Suppressor macrophage treated with lipopolysaccharide for 1 hour (primary cell): Measurements from ENCODE around the gene SIRT4.
"Not testable (repeated sequence)": the region's sequence is repeated elsewhere in the genome, so short reads cannot be mapped to it uniquely, and the experiment has no call there.

Experiments
- DNase-seq, 3 donors: peaks; one replicate each; pipeline ENCODE4 v3.0.0-alpha.2; 2020 to 2022

The SIRT4 gene

DNA sequence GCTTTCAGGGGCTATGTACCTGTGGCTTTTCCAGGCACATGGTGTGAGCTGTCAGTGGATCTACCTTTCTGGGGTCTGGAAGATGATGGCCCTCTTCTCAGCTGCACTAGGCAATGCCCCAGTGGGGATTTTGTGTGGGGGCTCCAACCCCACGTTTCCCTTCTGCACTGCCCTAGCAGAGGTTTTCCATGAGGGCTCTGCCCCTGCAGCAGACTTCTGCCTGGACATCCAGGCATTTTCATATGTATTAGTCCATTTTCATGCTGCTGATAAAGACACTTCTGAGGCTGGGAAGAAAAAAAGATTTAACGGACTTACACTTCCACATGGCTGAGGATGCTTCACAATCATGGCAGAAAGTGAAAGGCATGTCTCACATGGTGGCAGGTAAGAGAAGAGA is 34.3 kb downstream of the SIRT4 start:
- DNase-seq, result not testable (repeated sequence)

GRCh38 chr12:120337730-120338129 is 35.6 kb downstream of the SIRT4 start:
- no peak for DNase-seq

DNA sequence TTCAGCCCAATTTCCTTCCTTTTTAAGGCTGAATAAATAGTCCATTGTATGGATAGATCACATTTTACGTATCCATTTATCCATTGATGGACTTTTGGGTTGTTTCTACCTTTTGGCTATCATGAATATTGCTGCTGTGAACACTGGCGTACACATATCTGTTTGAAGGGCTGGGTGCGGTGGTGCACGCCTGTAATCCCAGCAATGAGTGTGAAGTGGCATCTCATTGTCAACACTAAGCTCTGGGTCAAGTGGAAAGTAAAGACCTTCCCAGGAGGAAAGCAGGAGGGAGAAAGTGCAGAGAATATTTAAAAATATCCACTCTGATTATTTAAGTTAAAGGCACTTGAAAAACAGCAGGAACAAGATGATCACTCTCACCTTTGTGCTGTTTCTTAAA is 37.1 kb downstream of the SIRT4 start:
- DNase-seq, result no peak

GRCh38 chr12:120342175-120343038 is 40.3 kb downstream of the SIRT4 start:
- DNase-seq, result no peak

DNA sequence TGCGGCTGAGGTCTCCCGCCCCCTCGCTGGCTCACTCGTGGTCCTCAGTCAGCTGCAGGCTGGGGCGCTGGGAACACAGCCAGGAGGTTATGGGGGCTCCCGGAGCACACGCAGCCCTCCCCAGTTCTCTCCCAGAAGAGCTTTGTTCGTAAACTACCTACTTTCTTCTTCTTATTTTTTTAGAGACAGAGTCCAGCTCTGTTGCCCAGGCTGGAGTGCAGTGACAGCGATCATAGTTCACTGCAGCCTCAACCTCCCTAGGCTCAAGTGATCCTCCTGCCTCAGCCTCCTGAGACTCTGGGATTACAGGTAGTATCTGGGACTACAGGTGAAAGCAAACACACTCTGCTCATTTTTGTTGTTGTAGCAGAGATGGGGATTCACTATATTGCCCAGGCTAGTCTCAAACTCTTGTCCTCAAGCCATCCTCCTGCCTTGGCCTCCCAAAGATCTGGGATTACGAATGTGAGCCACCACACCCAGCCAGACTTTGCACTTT is 41.0 kb downstream of the SIRT4 start:
- no peak for DNase-seq

- DNase-seq, result no peak
These were observed 41.6 kb downstream of the SIRT4 start for GRCh38 chr12:120343692-120344091.

- no peak for DNase-seq
These were observed 43.9 kb downstream of the SIRT4 start for GRCh38 chr12:120346031-120346430.

DNA sequence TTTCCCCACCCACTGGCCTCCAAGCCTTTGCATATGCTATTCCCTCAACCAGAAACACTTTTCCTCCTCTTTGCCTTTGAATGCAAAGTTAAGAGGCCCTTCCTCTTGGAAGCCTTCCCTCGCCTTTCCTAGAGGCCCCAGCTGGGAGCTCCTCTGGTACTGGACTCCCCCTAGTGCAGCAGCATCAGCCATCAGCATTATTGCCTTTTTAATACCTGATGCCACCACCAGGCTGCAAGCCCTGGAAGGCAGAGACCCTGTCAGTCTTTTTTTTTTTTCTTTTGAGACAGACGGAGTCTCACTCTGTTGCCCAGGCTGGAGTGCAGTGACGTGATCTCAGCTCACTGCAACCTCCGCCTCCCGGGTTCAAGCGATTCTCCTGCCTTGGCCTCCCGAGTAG is 44.6 kb downstream of the SIRT4 start:
- no peak for DNase-seq

DNA sequence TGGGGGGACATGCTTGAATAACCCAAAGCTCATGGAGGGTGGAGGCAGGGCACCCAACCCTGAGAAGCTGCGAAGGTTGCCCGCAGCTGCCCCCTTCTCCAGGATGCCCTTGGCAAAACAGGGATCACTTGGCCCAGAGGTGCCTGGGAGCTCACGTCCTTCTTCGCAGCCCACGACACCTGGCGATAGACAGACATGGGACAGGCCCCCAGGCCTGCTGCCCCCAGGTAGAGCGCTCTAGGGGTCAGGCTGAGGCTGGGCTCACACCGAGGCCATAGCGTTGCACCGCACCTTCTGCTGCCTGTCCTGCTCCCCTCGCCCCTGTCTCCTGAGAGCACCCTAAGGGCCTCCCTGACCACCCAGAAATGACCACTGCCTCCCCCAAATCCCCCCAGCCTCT is 45.6 kb downstream of the SIRT4 start:
- no peak for DNase-seq

DNA sequence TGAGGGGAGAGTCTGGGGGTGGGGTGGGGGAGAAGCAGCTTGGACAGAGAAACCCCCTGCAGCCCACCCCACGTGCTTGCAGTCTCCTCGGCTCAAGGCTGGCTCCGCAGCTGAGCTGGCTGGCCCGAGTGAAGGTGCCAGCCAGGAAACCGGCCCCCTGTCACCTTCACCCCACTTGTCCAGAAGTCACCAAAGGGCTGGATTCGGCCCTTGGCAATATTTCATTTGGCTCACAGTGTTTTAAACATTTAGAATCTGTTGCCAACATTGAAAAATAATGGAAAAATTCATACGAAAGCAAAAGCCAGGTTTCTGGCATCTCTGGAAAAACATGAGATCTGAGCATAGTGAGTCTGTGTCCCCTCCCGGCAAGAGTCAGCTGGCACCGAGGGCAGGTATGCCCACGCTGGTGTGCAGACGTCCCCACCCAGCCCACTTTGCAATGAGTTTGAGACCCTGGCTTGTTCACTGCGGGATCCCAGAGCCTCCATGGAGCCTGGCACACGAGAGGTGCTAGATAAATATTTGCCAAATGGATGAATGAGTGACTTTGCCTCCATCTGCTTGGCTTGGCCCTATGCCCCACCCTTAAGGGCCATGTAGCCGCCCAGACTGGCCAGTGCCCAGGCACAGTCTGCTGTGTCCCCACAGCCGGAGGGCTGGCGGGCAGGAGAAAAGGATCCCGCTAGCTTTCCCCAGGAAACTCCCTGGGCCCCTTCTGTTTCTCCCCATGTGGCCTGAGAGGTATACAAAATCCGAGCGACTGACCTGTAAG is 48.6 kb downstream of the SIRT4 start:
- DNase-seq, result no peak

DNA sequence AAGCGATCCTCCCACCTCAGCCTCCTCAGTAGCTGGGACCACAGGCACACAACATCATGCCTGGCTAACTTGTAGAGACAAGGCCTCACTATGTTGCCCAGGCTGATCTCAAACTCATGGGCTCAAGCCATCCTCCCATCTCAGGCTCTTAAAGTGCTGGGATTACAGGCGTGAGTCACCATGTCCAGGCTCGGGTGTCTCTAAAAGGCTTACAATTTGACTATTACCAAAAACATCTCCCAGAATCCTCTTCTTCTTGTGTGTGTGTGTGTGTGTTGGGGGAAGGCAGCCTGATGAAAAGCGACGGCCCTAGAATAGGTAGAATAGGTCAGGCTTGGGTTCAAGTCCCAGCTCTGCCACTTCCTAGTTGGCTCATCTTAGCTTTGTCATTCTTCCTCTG is 50.0 kb downstream of the SIRT4 start:
- DNase-seq, result no peak

- DNase-seq, result no peak
These were observed 51.0 kb downstream of the SIRT4 start for GRCh38 chr12:120353136-120353535.

DNA sequence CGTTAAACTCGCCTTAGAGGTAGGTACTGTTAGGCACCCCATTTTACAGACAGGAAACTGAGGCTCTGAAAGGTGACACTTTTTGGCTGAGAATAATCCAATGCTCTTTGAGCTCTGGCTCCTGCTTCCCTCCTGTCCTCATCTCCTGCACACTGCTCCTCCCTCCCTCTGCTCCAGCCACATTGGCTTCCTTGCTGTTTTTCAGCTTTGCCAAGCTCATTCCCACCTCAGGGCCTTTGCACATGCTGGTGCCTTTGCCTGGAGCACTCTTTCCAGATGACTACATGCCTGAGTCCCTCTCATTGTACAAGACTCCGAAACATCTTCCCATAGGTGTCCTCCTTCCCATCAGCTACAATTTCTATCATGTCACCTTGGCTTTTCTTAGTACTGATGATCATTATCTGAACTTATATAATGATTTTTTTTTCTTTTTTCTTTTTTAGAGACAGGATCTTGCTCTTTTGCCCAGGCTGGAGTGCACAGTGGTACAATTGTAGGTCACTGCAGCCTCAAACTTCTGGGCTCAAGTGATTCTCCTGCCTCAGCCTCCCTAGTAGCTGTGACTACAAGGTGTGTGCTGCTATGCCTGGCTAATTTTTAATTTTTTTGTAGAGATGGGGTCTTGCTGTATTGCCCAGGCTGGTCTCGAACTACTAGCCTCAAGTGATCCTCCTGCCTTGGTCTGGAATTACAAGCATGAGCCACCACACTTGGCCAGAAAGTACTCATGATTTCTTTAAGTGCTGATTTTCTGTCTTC is 51.6 kb downstream of the SIRT4 start:
- DNase-seq, result no peak

- DNase-seq, result peak; percentile 72 to 86 (median 79)
These were observed 54.5 kb downstream of the SIRT4 start for GRCh38 chr12:120356567-120357030.

DNA sequence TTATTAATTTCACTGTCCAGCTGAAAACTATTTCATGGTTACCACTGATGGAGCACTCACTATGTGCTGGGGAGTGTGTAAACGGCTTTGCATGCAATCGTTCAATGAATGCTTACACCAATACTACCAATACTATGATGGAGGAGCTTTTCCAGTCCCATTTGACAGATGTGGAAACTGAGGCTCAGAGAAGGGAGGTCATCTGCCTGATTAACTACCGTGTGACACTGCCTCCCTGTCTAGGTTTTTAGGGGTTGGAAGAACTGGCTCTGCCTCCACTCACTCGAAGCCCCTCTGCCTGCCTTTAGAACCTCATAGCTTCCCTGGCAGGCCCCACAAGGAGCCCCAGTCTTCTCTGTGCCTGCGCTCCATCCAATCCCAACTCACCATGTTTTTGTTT is 55.0 kb downstream of the SIRT4 start:
- DNase-seq, result no peak

DNA sequence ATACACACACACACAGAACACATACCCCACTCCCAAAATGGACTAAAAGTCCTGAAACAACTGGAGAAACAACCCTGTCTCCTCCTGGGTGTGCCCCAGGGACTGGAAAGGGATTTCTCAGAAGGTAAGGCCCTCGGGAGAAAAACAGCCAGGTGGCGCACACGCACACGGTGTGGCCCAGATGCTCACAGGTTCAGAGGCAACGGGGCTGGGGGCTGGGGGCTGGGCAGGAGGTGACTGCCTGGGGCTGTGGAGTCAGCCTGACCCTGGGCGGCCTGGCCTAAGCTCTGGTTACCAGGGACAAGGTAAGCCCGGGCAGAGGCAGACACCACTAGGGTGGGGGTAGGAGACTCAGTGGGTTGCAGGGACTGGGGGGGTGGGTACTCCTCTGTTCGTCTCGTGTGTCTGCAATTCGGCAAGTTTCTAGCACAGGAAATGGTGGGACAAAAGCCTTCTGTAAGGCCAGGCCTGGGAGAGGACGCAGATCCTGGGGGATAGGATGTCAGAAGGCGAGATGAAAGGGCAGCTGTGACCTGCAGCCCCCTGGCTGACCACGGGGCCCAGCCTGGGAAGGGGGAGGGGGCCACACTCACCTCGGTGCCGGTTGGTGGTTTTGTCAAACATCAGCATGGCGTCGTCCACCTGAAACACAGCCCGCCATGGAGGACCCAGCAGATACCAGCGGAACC is 56.4 kb downstream of the SIRT4 start:
- no peak for DNase-seq

DNA sequence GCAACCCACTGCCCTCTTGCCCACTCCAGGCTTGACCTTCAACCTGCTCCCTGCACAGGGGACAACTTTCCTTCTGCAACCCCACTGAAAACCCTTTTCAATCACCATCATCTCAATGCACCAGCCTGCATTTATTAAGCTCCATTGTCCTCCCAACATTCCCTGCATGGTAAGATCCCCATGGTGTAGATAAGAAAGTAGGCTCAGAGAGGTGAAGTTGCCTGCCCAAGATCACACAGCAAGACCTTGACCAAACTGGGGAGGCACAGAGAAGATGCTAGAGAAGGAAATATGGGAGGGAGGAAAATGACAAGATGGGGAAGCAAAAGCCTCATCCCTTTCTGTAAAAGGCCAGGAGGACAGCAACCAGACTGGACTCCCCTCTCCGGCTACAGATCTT is 57.0 kb downstream of the SIRT4 start:
- DNase-seq, result no peak

DNA sequence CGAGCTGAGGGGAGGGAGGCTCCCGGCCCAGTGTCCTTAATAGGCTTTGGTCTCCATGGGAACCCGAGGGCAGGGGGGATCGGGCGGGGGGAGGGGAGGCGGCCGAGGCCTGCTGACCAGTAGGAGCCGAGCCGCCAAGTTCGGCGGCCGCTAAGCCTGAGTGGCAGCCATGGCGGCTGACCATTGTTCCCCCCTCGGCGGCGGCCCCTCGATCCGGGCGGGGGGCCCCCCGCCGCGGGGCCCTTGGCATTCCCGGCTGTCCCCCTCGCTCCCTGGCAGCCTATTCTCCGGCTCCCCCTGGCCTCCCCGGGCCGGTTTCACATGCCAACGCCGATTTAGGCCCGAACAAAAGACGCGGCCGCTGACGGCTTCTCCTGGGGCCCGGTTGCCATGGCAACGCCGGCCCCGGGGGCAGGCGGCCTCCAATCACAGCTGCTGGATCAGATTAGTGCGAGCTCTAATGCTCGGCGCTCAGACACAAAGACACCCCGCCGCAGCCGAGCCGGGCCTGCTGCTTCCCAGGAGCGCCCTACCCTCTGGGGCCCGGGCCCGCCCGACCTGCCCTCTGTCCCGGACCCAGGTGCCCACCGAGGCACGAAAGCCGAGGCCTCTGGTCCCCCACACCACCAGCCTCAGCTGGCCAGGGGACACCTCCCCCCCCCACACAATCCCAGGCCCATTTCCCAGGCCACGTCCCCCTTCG is 59.5 kb downstream of the SIRT4 start:
- DNase-seq, result peak in 2 of 3 donors; percentile 7 to 44
